Measurements from ENCODE around the gene C1orf167.

Gene C1orf167

DNA sequence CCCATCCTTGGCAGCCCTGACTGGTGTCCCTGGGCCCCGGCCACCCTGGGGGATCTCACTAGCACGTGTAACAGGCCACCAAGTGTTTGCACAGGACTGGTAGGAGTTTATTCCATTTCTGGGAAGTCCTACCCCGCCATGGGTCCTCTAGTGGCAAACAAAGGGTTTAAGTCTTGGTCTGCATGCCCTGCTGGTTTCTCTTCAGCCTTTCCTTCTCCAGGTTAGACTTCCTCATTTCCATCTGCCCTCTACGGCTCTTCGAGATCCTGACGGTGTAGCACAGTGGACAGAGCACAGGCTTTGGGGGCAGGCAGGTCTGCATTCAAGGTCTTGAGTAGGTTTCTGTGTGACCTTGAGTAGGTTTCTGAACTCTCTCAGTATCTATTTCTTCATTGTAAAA is 23.2 kb upstream of the C1orf167 start:
- no peaks in the 10 kb centered on the region for H3K27me3 ChIP-seq (ENCODE audit: control insufficient read depth, insufficient read depth, low read length)
- H3K9ac ChIP-seq (ENCODE audit: low read length): no peak overlapping the region
- H3K36me3 ChIP-seq (ENCODE audit: control insufficient read depth, insufficient read depth, low read length): no peaks in the 10 kb centered on the region
- peaks cover 21% of the 10 kb centered on the region for H3K4me1 ChIP-seq (ENCODE audit: control insufficient read depth, insufficient read depth, low read length)
- H3K9me3 ChIP-seq (ENCODE audit: control insufficient read depth, insufficient read depth, low read depth, low read length): no peaks in the 10 kb centered on the region
- H3K27ac ChIP-seq (ENCODE audit: low read depth, low read length): no peak overlapping the region
- no peak overlapping the region for H3K4me3 ChIP-seq (ENCODE audit: low read depth, low read length)

DNA sequence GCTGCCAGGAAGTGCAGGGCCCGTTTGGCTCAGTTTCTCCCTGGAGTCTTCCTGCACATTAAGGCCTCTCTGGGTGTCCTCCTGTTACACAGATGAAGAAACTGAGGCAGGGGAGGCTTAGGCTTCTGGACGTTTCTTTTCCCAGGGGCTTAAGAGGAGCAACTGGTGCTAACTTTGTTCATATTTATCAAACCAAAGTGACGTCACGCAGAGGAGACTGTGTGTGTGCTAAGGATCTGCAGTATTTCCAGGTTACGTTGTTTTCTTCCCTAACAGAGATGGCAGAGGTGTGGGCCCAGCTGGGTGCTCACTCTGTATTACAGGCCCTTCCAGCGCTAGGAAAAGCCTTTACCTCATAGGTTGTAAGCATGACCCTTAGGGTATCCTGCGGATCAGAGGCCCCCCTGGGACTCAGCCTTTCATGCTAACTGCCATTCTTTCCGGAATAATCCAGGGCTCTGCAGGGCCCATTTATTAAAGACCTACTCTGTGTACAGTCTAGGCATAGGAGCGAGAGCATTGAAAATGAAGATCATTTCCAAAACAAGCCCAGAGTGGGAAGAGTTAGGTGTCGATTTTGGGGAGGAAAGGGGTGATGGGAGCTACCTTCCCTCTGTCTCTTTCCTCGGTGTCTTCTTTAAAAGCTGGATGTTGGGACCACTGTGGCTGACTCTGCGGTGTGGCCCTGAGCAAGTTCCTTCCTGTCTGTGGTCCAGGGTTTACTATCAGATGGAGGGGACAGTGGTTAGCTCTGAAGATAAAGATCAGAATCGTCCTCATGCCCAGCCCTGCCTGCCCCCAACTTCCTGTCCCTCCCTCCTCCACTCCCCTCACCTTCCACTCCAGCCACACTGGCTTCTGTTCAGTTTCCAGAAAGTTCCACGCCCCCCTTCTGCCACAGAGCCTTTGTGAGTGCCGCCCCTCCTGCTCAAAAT is 21.5 kb upstream of the C1orf167 start:
- Histone ChIP-seq H3K4me1 (ENCODE audit: control insufficient read depth, insufficient read depth, low read length) (peaks cover 18% of the 10 kb centered on the region), H3K27ac (ENCODE audit: low read depth, low read length) (no peak overlapping the region), H3K4me3 (ENCODE audit: low read depth, low read length) (no peak overlapping the region), H3K9ac (ENCODE audit: low read length) (no peak overlapping the region), H3K27me3 (ENCODE audit: control insufficient read depth, insufficient read depth, low read length) (no peaks in the 10 kb centered on the region), H3K9me3 (ENCODE audit: control insufficient read depth, insufficient read depth, low read depth, low read length) (no peaks in the 10 kb centered on the region), H3K36me3 (ENCODE audit: control insufficient read depth, insufficient read depth, low read length) (peaks cover 2% of the 10 kb centered on the region)

DNA sequence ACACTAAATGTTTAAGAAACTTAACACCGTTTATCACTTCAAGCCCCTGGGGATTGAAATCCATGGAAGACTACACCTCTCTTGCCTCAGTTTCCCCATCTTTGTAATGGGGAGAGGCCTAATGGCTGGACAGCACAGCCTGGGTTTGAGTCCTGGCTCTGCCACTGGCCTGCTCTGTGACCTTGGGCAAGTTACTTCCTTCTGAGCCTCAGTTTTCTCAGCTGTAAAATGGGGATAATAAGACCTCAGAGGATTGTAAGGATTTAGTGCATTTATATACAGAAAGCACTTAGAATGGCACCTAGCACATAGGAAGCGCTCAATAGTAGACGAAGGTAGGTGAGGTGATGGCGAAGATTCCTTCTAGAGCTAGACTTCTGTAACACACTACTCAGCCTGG is 20.5 kb upstream of the C1orf167 start:
- Histone ChIP-seq H3K9ac (ENCODE audit: low read length) (no peak overlapping the region), H3K36me3 (ENCODE audit: control insufficient read depth, insufficient read depth, low read length) (peaks cover 11% of the 10 kb centered on the region), H3K27me3 (ENCODE audit: control insufficient read depth, insufficient read depth, low read length) (no peaks in the 10 kb centered on the region), H3K27ac (ENCODE audit: low read depth, low read length) (no peak overlapping the region), H3K4me3 (ENCODE audit: low read depth, low read length) (no peak overlapping the region), H3K4me1 (ENCODE audit: control insufficient read depth, insufficient read depth, low read length) (peaks cover 15% of the 10 kb centered on the region), H3K9me3 (ENCODE audit: control insufficient read depth, insufficient read depth, low read depth, low read length) (no peaks in the 10 kb centered on the region)

DNA sequence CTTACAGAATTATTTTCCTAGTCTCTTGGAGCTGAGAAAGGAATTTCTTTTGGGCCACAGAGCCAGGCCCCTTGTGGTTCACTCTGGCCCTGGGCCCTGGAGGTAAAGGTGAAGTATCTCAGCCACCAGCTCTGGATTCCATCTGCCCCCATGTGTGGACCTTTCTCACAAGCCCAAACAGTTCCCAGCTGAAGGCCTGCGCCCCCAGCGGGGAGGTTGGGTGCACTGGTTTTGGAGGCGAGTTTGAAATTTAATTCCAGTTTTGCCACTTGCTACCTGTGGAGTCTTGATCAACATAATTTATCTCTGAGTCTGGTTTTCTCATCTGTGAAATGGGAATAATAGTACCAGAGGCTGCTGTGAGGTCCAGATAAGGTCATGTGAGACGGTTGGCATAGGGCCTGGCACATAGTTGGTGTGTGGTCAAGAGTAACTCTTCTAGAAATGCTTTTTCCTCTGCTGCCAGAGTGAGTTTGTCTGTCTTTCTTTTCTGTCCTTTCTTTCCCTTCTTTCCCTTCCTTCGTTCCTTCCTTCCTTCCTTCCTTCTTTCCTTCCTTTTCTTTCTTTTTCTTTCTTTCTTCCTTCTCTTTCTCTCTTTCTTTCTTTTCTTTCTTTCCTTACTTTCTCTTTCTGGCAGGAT is 20.0 kb upstream of the C1orf167 start:
- peaks cover 14% of the 10 kb centered on the region for H3K36me3 ChIP-seq (ENCODE audit: control insufficient read depth, insufficient read depth, low read length)
- H3K9ac ChIP-seq (ENCODE audit: low read length): no peak overlapping the region
- H3K27me3 ChIP-seq (ENCODE audit: control insufficient read depth, insufficient read depth, low read length): no peaks in the 10 kb centered on the region
- H3K4me3 ChIP-seq (ENCODE audit: low read depth, low read length): no peak overlapping the region
- peaks cover 12% of the 10 kb centered on the region for H3K4me1 ChIP-seq (ENCODE audit: control insufficient read depth, insufficient read depth, low read length)
- no peaks in the 10 kb centered on the region for H3K9me3 ChIP-seq (ENCODE audit: control insufficient read depth, insufficient read depth, low read depth, low read length)
- H3K27ac ChIP-seq (ENCODE audit: low read depth, low read length): no peak overlapping the region

DNA sequence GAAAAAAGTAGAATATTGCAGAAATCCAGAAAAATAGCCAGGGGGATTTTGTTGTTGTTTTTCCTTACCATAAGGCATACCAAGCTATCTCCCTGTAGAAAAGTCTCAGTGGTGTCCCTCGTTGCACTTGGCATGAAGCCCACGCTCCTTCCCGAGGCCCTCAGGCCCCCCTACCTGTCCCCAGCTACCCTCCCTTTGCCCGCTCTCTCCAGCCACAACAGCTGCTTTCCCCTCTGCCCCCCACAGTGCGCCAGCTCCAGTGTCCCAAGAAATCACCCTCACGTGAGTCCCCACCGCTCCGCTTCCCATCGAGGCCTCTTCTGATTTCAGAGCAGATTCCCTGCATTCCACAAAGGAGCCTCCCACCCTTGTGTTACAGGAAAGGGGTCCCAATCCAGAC is 17.7 kb upstream of the C1orf167 start:
- Histone ChIP-seq H3K9ac (ENCODE audit: low read length) (no peak overlapping the region), H3K27ac (ENCODE audit: low read depth, low read length) (no peak overlapping the region), H3K4me3 (ENCODE audit: low read depth, low read length) (no peak overlapping the region), H3K27me3 (ENCODE audit: control insufficient read depth, insufficient read depth, low read length) (no peaks in the 10 kb centered on the region), H3K9me3 (ENCODE audit: control insufficient read depth, insufficient read depth, low read depth, low read length) (no peaks in the 10 kb centered on the region), H3K4me1 (ENCODE audit: control insufficient read depth, insufficient read depth, low read length) (peaks cover 5% of the 10 kb centered on the region; the same call in 1 of the 2 replicates), H3K36me3 (ENCODE audit: control insufficient read depth, insufficient read depth, low read length) (peaks cover 27% of the 10 kb centered on the region)

DNA sequence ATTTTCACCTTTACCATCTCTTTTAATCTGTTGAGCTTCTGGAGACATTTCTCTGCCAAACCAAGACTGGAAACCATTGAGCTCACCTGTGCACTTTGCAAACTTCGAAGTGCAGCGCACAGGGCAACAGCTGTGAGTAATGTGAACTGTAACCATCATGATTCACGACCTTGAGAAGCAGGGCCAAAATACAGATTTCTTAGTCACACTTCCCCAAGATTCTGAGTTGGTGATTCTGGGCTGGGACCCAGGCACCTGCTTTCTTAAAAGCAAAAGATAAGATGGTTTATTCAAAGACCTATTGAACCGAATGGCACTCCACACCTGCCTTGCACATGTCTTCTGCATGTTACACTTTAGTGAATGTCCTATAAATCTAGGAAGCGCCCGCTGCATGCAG is 15.9 kb upstream of the C1orf167 start:
- Histone ChIP-seq H3K4me3 (ENCODE audit: low read depth, low read length) (no peak overlapping the region), H3K4me1 (ENCODE audit: control insufficient read depth, insufficient read depth, low read length) (no peaks in the 10 kb centered on the region), H3K9me3 (ENCODE audit: control insufficient read depth, insufficient read depth, low read depth, low read length) (no peaks in the 10 kb centered on the region), H3K27ac (ENCODE audit: low read depth, low read length) (no peak overlapping the region), H3K27me3 (ENCODE audit: control insufficient read depth, insufficient read depth, low read length) (no peaks in the 10 kb centered on the region), H3K36me3 (ENCODE audit: control insufficient read depth, insufficient read depth, low read length) (peaks cover 45% of the 10 kb centered on the region), H3K9ac (ENCODE audit: low read length) (no peak overlapping the region)

DNA sequence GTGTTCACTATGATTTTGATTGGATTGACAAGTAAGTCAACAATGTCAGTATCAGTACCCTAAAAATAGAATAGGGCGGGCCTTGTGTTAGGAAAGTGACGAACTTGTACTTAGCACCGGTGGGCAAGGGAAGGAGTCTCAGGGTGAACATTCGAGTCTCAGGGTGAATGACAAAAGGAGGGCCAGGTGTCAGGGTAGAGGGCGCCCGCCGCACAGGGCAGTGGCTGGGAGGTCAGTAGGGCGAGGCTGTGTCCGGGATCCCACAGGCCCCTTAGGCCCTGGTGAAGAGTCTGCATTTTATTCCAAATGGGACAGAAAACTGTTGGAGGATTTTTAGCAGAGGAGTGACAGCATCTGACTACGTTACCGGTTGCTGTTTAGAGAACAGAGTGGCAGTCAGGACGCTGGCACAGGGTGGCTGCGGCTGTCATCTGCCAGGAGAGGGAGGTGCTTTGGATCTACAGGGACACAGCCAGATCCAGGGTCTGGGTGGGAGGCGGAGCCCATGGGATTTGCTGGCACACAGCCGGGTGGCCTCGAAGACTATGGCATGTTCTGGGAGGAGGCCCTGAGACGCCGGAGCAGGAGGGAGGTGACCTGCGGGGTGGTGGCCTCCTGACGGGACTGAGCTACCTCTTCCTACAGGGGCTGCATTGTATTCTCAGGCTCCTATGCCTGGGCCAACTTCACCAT is 15.1 kb upstream of the C1orf167 start:
- Histone ChIP-seq H3K27ac (ENCODE audit: low read depth, low read length) (no peak overlapping the region), H3K9me3 (ENCODE audit: control insufficient read depth, insufficient read depth, low read depth, low read length) (no peaks in the 10 kb centered on the region), H3K36me3 (ENCODE audit: control insufficient read depth, insufficient read depth, low read length) (peaks cover 46% of the 10 kb centered on the region), H3K4me3 (ENCODE audit: low read depth, low read length) (no peak overlapping the region), H3K27me3 (ENCODE audit: control insufficient read depth, insufficient read depth, low read length) (no peaks in the 10 kb centered on the region), H3K4me1 (ENCODE audit: control insufficient read depth, insufficient read depth, low read length) (no peaks in the 10 kb centered on the region), H3K9ac (ENCODE audit: low read length) (no peak overlapping the region)

DNA sequence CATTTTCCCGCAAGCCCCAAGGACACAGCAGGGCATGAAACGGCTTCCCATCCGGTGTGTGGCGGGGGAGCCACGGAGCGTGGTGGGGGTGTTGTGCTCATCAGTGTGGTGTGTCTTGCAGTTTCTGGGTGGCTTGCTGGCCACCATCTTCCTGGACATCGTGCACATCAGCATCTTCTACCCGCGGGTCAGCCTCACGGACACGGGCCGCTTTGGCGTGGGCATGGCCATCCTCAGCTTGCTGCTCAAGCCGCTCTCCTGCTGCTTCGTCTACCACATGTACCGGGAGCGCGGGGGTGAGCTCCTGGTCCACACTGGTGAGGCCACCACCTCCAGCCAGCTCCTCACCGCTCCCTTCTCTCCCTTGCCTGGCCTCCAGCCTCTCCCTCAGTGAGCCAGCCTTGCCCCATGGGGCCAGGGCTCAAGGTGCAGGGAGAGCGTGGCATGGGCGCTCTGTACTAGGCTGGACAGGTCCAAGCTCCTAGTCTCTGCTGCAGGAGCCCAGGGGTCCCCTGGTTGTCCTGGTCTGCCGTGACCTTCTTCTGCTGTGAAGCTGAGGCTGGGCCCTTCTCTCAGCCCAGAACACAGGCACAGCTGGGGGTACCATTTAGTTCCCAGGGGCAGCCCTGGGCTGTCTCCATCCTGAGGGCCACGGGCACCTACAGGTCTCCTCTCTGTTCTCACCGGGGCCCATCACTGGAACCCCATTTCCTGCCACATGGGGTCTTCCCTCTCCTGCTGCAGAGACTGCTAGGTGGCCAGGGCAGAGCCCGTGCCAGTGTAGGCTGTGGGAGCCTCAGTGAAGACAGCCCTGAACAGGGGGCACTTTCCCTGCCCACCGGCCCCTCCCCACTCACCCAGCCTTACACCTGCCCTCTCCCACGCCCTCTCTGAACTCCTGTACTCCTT is 13.4 kb upstream of the C1orf167 start:
- Histone ChIP-seq H3K36me3 (ENCODE audit: control insufficient read depth, insufficient read depth, low read length) (peaks cover 46% of the 10 kb centered on the region), H3K9me3 (ENCODE audit: control insufficient read depth, insufficient read depth, low read depth, low read length) (no peaks in the 10 kb centered on the region), H3K9ac (ENCODE audit: low read length) (no peak overlapping the region), H3K27me3 (ENCODE audit: control insufficient read depth, insufficient read depth, low read length) (no peaks in the 10 kb centered on the region), H3K4me3 (ENCODE audit: low read depth, low read length) (no peak overlapping the region), H3K27ac (ENCODE audit: low read depth, low read length) (no peak overlapping the region), H3K4me1 (ENCODE audit: control insufficient read depth, insufficient read depth, low read length) (peaks cover 10% of the 10 kb centered on the region)

DNA sequence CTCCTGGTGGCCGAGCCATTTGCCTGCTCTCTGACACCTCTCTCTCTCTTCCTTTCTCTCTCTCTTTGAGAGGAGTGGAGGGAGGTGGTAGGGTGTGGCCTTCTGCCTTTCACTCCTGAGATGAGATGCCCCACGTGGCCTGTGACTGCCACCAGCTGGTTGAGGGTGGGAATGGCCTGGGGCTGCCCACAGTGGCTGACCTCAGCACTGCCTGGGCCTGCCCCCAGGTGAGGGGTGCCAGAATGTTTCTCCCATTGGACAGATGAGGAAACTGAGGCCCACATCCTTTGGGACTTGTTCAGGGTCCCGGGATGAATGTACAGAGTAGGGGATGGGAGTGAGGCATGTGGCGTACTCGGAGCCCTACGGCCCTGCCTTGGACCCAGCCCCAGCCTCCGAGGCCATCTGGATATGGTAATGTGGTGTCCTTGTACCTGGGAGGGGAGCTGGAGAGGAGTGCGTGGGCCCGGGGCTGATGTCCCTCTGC is 12.7 kb upstream of the C1orf167 start:
- H3K9me3 ChIP-seq (ENCODE audit: control insufficient read depth, insufficient read depth, low read depth, low read length): no peaks in the 10 kb centered on the region
- H3K9ac ChIP-seq (ENCODE audit: low read length): no peak overlapping the region
- no peak overlapping the region for H3K4me3 ChIP-seq (ENCODE audit: low read depth, low read length)
- H3K36me3 ChIP-seq (ENCODE audit: control insufficient read depth, insufficient read depth, low read length): peaks cover 46% of the 10 kb centered on the region
- no peak overlapping the region for H3K27ac ChIP-seq (ENCODE audit: low read depth, low read length)
- H3K27me3 ChIP-seq (ENCODE audit: control insufficient read depth, insufficient read depth, low read length): no peaks in the 10 kb centered on the region
- peaks cover 16% of the 10 kb centered on the region for H3K4me1 ChIP-seq (ENCODE audit: control insufficient read depth, insufficient read depth, low read length)

DNA sequence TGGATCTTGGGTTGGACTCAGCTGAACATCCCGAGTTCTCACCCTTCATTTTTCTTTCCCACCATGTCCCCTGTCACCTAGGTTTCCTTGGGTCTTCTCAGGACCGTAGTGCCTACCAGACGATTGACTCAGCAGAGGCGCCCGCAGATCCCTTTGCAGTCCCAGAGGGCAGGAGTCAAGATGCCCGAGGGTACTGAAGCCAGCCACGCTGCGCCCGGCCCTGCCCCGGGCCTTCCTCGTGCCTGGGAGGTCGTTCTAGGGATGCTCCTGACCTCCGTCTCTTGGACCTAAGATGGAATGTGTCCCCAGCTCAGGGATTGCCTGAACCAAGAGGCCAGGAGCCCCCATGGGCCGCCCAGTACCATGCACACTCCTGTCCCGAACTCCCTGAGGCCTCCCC is 12.0 kb upstream of the C1orf167 start:
- Histone ChIP-seq H3K9ac (ENCODE audit: low read length) (no peak overlapping the region), H3K36me3 (ENCODE audit: control insufficient read depth, insufficient read depth, low read length) (peaks cover 46% of the 10 kb centered on the region), H3K4me1 (ENCODE audit: control insufficient read depth, insufficient read depth, low read length) (peaks cover 16% of the 10 kb centered on the region), H3K27me3 (ENCODE audit: control insufficient read depth, insufficient read depth, low read length) (no peaks in the 10 kb centered on the region), H3K9me3 (ENCODE audit: control insufficient read depth, insufficient read depth, low read depth, low read length) (no peaks in the 10 kb centered on the region), H3K27ac (ENCODE audit: low read depth, low read length) (no peak overlapping the region), H3K4me3 (ENCODE audit: low read depth, low read length) (no peak overlapping the region)

Data from HUES6 (cell line).